ENCODE measurements around the gene IRX5. TPM values are rescaled to one million over a fixed set of nuclear protein-coding genes. Genes with fewer than 3 reads are reported as not detected.

Gene IRX5
- total and polyA plus RNA-seq, 2 of the 4 experiments (the other 2 are of a cell fraction), result not detected

- H2BK5ac ChIP-seq (ENCODE audit: low read depth, low read length, poor library complexity, severe bottlenecking), result no peak overlapping the region
- dilution Hi-C loops (cut with HindIII; ENCODE audit: low sequenced_read_pairs, unreplicated experiment) (no loop called here), in situ Hi-C loops (cut with MboI; ENCODE audit: low sequenced_read_pairs) (loop anchor here (25.0 kb wide), 3 partner anchors 652 to 1177 kb away; partner anchors contain the start of gene IRX3), intact Hi-C loops (cut with micrococcal nuclease) (loop anchor here (5.0 to 10.0 kb wide), 2 partner anchors 654 to 992 kb away; partner anchors contain the start of gene IRX3)
- no peak overlapping the region for H3K27ac ChIP-seq (ENCODE audit: insufficient read depth, low read length)
- no peak overlapping the region for H3K23ac ChIP-seq (ENCODE audit: low read depth, low read length)
- DNase-seq, result no peak
- H2AK9ac ChIP-seq (replicated peaks; ENCODE audit: low read depth, low read length, poor library complexity), result no peak overlapping the region
- ChIA-PET CTCF (no interaction called here), POLR2A (ENCODE audit: unreplicated experiment) (no interaction called here)
- H3K4me2 ChIP-seq (ENCODE audit: low read depth, low read length), result no peak overlapping the region
- no peak overlapping the region for H2BK20ac ChIP-seq (ENCODE audit: low read depth, low read length)
- no peak overlapping the region for H3K4ac ChIP-seq (ENCODE audit: low read depth, low read length)
- no peaks in the 10 kb centered on the region for H3K9me1 ChIP-seq (ENCODE audit: insufficient read depth, low read length)
- no peaks in the 10 kb centered on the region for H3K4me1 ChIP-seq (ENCODE audit: control insufficient read depth, insufficient read depth, low read length)
- H3K79me1 ChIP-seq (ENCODE audit: low read depth in 1 of 2, low read length in 2 of 2), result no peaks in the 10 kb centered on the region
- no peak overlapping the region for H2BK120ac ChIP-seq (ENCODE audit: low read depth, low read length)
- no peak overlapping the region for H4K5ac ChIP-seq (ENCODE audit: low read depth, low read length)
- no peak overlapping the region for H3K18ac ChIP-seq (ENCODE audit: low read depth, low read length)
- TF ChIP-seq FOS (IDR thresholded peaks at IDR 0.05; ENCODE audit: low read depth, low read length), result no peak
- TF ChIP-seq SMC3 (IDR thresholded peaks at IDR 0.05; ENCODE audit: low read depth, low read length), result no peak
- no peak for TF ChIP-seq RFX5 (IDR thresholded peaks at IDR 0.05; ENCODE audit: low read depth, low read length)
- TF ChIP-seq NFE2L2 (IDR thresholded peaks at IDR 0.05; ENCODE audit: low read depth, low read length), result no peak
- TF ChIP-seq MAZ (IDR thresholded peaks at IDR 0.05; ENCODE audit: borderline replicate concordance, low read depth, low read length), result no peak
- no peak for TF ChIP-seq POLR2A (IDR thresholded peaks at IDR 0.05; ENCODE audit: low read depth, low read length)
- TF ChIP-seq CHD1 (IDR thresholded peaks at IDR 0.05; ENCODE audit: low read depth, low read length), result no peak
- TF ChIP-seq RAD21 (IDR thresholded peaks at IDR 0.05; ENCODE audit: low read length), result no peak
- TF ChIP-seq USF2 (IDR thresholded peaks at IDR 0.05; ENCODE audit: low read depth, low read length), result no peak
- TF ChIP-seq MXI1 (IDR thresholded peaks at IDR 0.05; ENCODE audit: borderline replicate concordance, low read depth, low read length), result no peak
- TF ChIP-seq BHLHE40 (IDR thresholded peaks at IDR 0.05; ENCODE audit: low read depth, low read length), result no peak
- no peak for TF ChIP-seq ELK1 (IDR thresholded peaks at IDR 0.05; ENCODE audit: borderline replicate concordance, low read depth, low read length)
- no peak for TF ChIP-seq CEBPB (IDR thresholded peaks at IDR 0.05; ENCODE audit: low read depth, low read length)
- no peak for TF ChIP-seq CTCF (conservative IDR thresholded peaks at IDR 0.05; ENCODE audit: low read depth, low read length)
- TF ChIP-seq RCOR1 (IDR thresholded peaks at IDR 0.05; ENCODE audit: insufficient replicate concordance, low read length), result no peak
- TF ChIP-seq MAFK (IDR thresholded peaks at IDR 0.05; ENCODE audit: low read depth, low read length), result no peak
- no peak overlapping the region for H3K14ac ChIP-seq (replicated peaks; ENCODE audit: low read depth, low read length)
- H2BK15ac ChIP-seq (ENCODE audit: low read depth, low read length), result no peak overlapping the region
- peaks cover 81% of the 10 kb centered on the region for H3K27me3 ChIP-seq (ENCODE audit: control insufficient read depth, insufficient read depth, low read length)
- no peak for ATAC-seq (ENCODE audit: low read depth)
- H3K56ac ChIP-seq (ENCODE audit: extremely low read depth, insufficient read depth, low read length), result no peak overlapping the region
- H3K9ac ChIP-seq (ENCODE audit: low read depth, low read length), result no peak overlapping the region
- no peak overlapping the region for H4K8ac ChIP-seq (ENCODE audit: low read depth in 2 of 2, low read length in 2 of 2)
- BruUV-seq (replicated peaks), result no TSS peak
- H4K91ac ChIP-seq (ENCODE audit: insufficient read depth, low read depth, low read length), result no peak overlapping the region
- no peak overlapping the region for H2AFZ ChIP-seq (replicated peaks; ENCODE audit: low read length, poor library complexity)
- H2AK5ac ChIP-seq (ENCODE audit: low read depth, low read length), result no peak overlapping the region
- H3K9me3 ChIP-seq (ENCODE audit: control insufficient read depth, insufficient read depth, low read length), result peaks cover 3% of the 10 kb centered on the region; the same call in 1 of the 2 replicates
- H3K4me3 ChIP-seq (ENCODE audit: insufficient read depth, low read depth, low read length), result no peak overlapping the region
- no CpG with 5 or more reads among the region's 14 CpGs for WGBS, 2 experiments (ENCODE audit: extremely low coverage in 2 of 2, insufficient read length in 1 of 2)
- peaks cover 5% of the 10 kb centered on the region; the same call in 1 of the 2 replicates for H4K20me1 ChIP-seq (ENCODE audit: insufficient read depth, low read length)
- no peaks in the 10 kb centered on the region for H3K36me3 ChIP-seq (ENCODE audit: control insufficient read depth, insufficient read depth, low read length)
Observed at GRCh38 chr16:54939029-54939346, 8.3 kb downstream of the IRX5 start.

Data from IMR-90 (cell line).